ENCODE measurements around the gene C14orf180.

The C14orf180 gene

GRCh38 chr14:104567141-104567956, 12.2 kb upstream of the C14orf180 start:
- TF ChIP-seq CTCF (IDR thresholded peaks at IDR 0.05; ENCODE audit: low read depth, low read length, missing control alignments), result no peak
- in situ Hi-C loops (cut with HindIII; ENCODE audit: low sequenced_read_pairs), result no loop called here
- no peak for DNase-seq (ENCODE audit: low read depth)
- no peak overlapping the region for H3K4me3 ChIP-seq (ENCODE audit: low read depth, low read length)

GRCh38 chr14:104567957-104568225, 11.7 kb upstream of the C14orf180 start:
- DNase-seq (ENCODE audit: low read depth), result no peak
- H3K4me3 ChIP-seq (ENCODE audit: low read depth, low read length), result no peak overlapping the region
- in situ Hi-C loops (cut with HindIII; ENCODE audit: low sequenced_read_pairs), result no loop called here
- no peak for TF ChIP-seq CTCF (IDR thresholded peaks at IDR 0.05; ENCODE audit: low read depth, low read length, missing control alignments)

GRCh38 chr14:104568620-104569019, 10.9 kb upstream of the C14orf180 start:
- DNase-seq (ENCODE audit: low read depth), result no peak
- TF ChIP-seq CTCF (IDR thresholded peaks at IDR 0.05; ENCODE audit: low read depth, low read length, missing control alignments), result no peak
- in situ Hi-C loops (cut with HindIII; ENCODE audit: low sequenced_read_pairs), result no loop called here
- no peak overlapping the region for H3K4me3 ChIP-seq (ENCODE audit: low read depth, low read length)

GRCh38 chr14:104569435-104569834, 10.1 kb upstream of the C14orf180 start:
- no peak for TF ChIP-seq CTCF (IDR thresholded peaks at IDR 0.05; ENCODE audit: low read depth, low read length, missing control alignments)
- DNase-seq (ENCODE audit: low read depth), result no peak
- in situ Hi-C loops (cut with HindIII; ENCODE audit: low sequenced_read_pairs), result no loop called here
- no peak overlapping the region for H3K4me3 ChIP-seq (ENCODE audit: low read depth, low read length)

- no peak overlapping the region for H3K4me3 ChIP-seq (ENCODE audit: low read depth, low read length)
- in situ Hi-C loops (cut with HindIII; ENCODE audit: low sequenced_read_pairs), result no loop called here
- no peak for TF ChIP-seq CTCF (IDR thresholded peaks at IDR 0.05; ENCODE audit: low read depth, low read length, missing control alignments)
- no peak for DNase-seq (ENCODE audit: low read depth)
These were observed 8.3 kb upstream of the C14orf180 start for GRCh38 chr14:104571246-104571645.

- in situ Hi-C loops (cut with HindIII; ENCODE audit: low sequenced_read_pairs), result no loop called here
- TF ChIP-seq CTCF (IDR thresholded peaks at IDR 0.05; ENCODE audit: low read depth, low read length, missing control alignments), result no peak
These were observed 7.4 kb upstream of the C14orf180 start for GRCh38 chr14:104572024-104572626.

More at GRCh38 chr14:104572024-104572626, 7.4 kb upstream of the C14orf180 start:
- H3K4me3 ChIP-seq (ENCODE audit: low read depth, low read length), result no peak overlapping the region
- no peak for DNase-seq (ENCODE audit: low read depth)

Data from astrocyte of the cerebellum (primary cell).